DMS153 treated with DMSO at 0.1 percent for 48 hours (cell line): ENCODE data around the gene HIVEP3.
A peak's percentile ranks its signal among the peaks of the same experiment; 100 is the strongest.

Experiments used
- DNase-seq: peaks from one replicate; lab custom pipeline; 2025; ENCODE audit not compliant: unreplicated experiment; lab: John Stamatoyannopoulos, UW

Gene HIVEP3

GRCh38 chr1:41542196-41542930, 376.4 kb downstream of the HIVEP3 start:
- no peak for DNase-seq

GRCh38 chr1:41541592-41541952, 377.1 kb downstream of the HIVEP3 start:
- no peak for DNase-seq

- no peak for DNase-seq
Measured at GRCh38 chr1:41540886-41541591, 377.7 kb downstream of the HIVEP3 start.

GRCh38 chr1:41539999-41540398, 378.7 kb downstream of the HIVEP3 start:
- DNase-seq = no peak

- DNase-seq = no peak
Measured at GRCh38 chr1:41539418-41539805, 379.3 kb downstream of the HIVEP3 start.

- DNase-seq = no peak
Measured at GRCh38 chr1:41538741-41539417, 379.8 kb downstream of the HIVEP3 start.

GRCh38 chr1:41537788-41538351, 380.9 kb downstream of the HIVEP3 start:
- DNase-seq = peak; percentile 84

GRCh38 chr1:41537251-41537650, 381.5 kb downstream of the HIVEP3 start:
- no peak for DNase-seq

- DNase-seq = no peak
Measured at GRCh38 chr1:41536361-41536802, 382.3 kb downstream of the HIVEP3 start.

- no peak for DNase-seq
Measured at GRCh38 chr1:41535716-41536115, 383.0 kb downstream of the HIVEP3 start.

- DNase-seq = no peak
Measured at GRCh38 chr1:41535276-41535675, 383.4 kb downstream of the HIVEP3 start.

- DNase-seq = no peak
Measured at GRCh38 chr1:41534181-41535076, 384.3 kb downstream of the HIVEP3 start.

GRCh38 chr1:41533731-41534080, 385.0 kb downstream of the HIVEP3 start:
- no peak for DNase-seq

GRCh38 chr1:41533016-41533730, 385.5 kb downstream of the HIVEP3 start:
- DNase-seq = no peak

GRCh38 chr1:41532206-41532975, 386.3 kb downstream of the HIVEP3 start:
- no peak for DNase-seq

GRCh38 chr1:41530411-41530810, 388.3 kb downstream of the HIVEP3 start:
- no peak for DNase-seq

GRCh38 chr1:41529621-41530395, 388.9 kb downstream of the HIVEP3 start:
- DNase-seq = no peak

GRCh38 chr1:41528726-41529605, 389.8 kb downstream of the HIVEP3 start:
- no peak for DNase-seq
